ENCODE data around the gene KRT32.
"Not testable (repeated sequence)": the region's sequence is repeated elsewhere in the genome, so short reads cannot be mapped to it uniquely, and the experiment has no call there.

KRT32 gene

DNA sequence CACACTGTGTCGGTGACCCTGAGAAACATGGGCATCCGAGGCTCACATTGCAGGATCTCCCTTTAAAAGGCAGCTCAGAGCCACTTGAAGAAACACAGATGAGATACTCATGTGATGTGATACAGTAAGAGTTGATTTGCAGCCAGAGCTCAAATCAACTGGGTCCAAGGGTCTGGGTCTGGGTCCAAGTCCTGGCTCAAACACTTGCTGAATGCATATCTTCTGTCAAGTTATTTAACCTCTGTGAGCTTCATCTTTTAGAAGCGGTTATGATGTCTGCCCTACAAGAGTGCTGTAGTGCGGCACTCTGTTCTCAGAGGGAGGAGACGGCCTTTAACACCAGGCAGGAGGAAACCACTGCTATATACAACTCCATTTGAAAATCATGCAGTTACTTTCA lies 32.8 kb downstream of the KRT32 start:
- Mint-ChIP-seq H3K36me3 (ENCODE audit: low read depth) (no peaks in the 10 kb centered on the region), H3K4me1 (ENCODE audit: low read depth) (no peaks in the 10 kb centered on the region), H3K9me3 (no peaks in the 10 kb centered on the region), H3K27ac (no peak overlapping the region), H3K4me3 (no peak overlapping the region), H3K27me3 (ENCODE audit: low read depth) (peaks cover 15% of the 10 kb centered on the region)

- H3K27me3 Mint-ChIP-seq (ENCODE audit: low read depth), result peaks cover 15% of the 10 kb centered on the region
- no peaks in the 10 kb centered on the region for H3K36me3 Mint-ChIP-seq (ENCODE audit: low read depth)
- H3K4me1 Mint-ChIP-seq (ENCODE audit: low read depth), result no peaks in the 10 kb centered on the region
- H3K27ac Mint-ChIP-seq, result no peak overlapping the region
- no peaks in the 10 kb centered on the region for H3K9me3 Mint-ChIP-seq
- no peak overlapping the region for H3K4me3 Mint-ChIP-seq
These were observed 33.2 kb downstream of the KRT32 start for GRCh38 chr17:41434005-41434404.

DNA sequence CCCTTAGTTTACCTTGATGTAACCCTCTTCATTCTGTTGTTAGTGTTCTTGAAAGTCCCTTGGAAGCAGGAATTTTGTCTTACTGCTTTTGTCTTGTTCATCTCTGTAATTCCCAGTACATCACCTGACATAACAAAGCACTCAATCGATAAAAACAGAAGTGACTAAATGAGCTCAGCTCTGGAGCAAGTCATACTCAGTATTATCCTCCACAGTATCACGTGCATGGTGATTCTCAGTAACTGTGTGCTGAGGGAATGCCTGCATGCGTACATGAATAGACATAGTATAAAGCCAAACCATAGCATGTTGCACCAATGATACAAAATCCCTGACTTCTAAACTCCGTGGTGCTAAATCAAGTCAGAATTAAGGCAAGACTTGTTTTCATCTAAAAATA lies 33.6 kb downstream of the KRT32 start:
- no peak overlapping the region for H3K27ac Mint-ChIP-seq
- no peaks in the 10 kb centered on the region for H3K4me1 Mint-ChIP-seq (ENCODE audit: low read depth)
- H3K36me3 Mint-ChIP-seq (ENCODE audit: low read depth), result no peaks in the 10 kb centered on the region
- no peak overlapping the region for H3K4me3 Mint-ChIP-seq
- peaks cover 18% of the 10 kb centered on the region for H3K27me3 Mint-ChIP-seq (ENCODE audit: low read depth)
- H3K9me3 Mint-ChIP-seq, result no peaks in the 10 kb centered on the region

DNA sequence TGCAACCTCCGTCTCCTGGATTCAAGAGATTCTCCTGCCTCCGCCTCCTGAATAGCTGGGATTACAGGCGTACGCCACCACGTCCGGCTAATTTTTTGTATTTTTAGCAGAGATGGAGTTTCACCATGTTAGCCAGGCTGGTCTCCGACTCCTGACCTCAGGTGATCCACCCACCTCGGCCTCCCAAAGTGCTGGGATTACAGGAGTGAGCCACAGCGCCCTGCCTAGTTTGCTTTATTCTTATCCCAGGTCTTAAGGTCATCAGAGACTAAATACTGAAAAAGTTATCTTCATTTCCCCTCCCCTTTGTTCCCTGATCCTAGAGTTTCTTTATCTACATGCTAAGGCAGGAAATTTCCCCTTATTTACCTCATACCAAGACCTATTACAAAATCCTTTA lies 36.8 kb downstream of the KRT32 start:
- H3K4me1 Mint-ChIP-seq (ENCODE audit: low read depth); H3K27ac Mint-ChIP-seq: not testable (repeated sequence)
- H3K27me3 Mint-ChIP-seq (ENCODE audit: low read depth), result peaks cover 24% of the 10 kb centered on the region

GRCh38 chr17:41429667-41430066 lies 37.5 kb downstream of the KRT32 start:
- no peak overlapping the region for H3K27ac Mint-ChIP-seq
- H3K4me1 Mint-ChIP-seq (ENCODE audit: low read depth), result no peaks in the 10 kb centered on the region
- no peaks in the 10 kb centered on the region for H3K36me3 Mint-ChIP-seq (ENCODE audit: low read depth)
- peaks cover 24% of the 10 kb centered on the region for H3K27me3 Mint-ChIP-seq (ENCODE audit: low read depth)
- no peak overlapping the region for H3K4me3 Mint-ChIP-seq
- H3K9me3 Mint-ChIP-seq, result no peaks in the 10 kb centered on the region

More for the DNA sequence above, 36.8 kb downstream of the KRT32 start:
- H3K9me3 Mint-ChIP-seq; H3K4me3 Mint-ChIP-seq; H3K36me3 Mint-ChIP-seq (ENCODE audit: low read depth): not testable (repeated sequence)

GRCh38 chr17:41428591-41429291 lies 38.4 kb downstream of the KRT32 start:
- H3K27ac Mint-ChIP-seq, result no peak overlapping the region
- H3K4me3 Mint-ChIP-seq, result no peak overlapping the region
- H3K4me1 Mint-ChIP-seq (ENCODE audit: low read depth), result no peaks in the 10 kb centered on the region
- no peaks in the 10 kb centered on the region for H3K36me3 Mint-ChIP-seq (ENCODE audit: low read depth)
- H3K27me3 Mint-ChIP-seq (ENCODE audit: low read depth), result peaks cover 24% of the 10 kb centered on the region
- no peaks in the 10 kb centered on the region for H3K9me3 Mint-ChIP-seq

DNA sequence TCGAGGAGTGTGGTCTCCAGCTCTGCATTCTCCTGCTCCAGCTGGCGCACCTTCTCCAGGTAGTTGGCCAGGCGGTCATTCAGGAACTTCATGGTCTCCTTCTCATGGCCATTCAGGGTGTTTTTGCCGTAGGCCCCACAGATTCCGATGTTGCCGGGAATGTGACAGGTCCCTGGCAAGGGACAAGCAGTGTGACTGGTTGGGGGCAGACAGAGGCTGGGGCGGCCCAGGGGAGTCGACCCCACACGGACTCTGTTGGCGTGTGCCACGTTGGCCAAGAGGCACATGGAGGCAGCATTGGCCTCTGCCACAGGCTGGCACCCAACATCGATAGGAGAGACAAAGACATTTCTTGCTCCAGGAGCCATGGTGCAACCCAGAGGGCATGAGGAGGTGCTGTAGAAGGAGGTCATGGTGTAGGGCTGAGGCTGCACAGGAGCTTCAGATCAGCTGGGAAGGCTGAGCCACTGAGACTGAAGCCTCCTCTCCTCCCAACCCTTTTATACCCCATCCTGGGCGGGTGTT lies 43.0 kb downstream of the KRT32 start, which contains the start of gene KRT37:
Gene KRT37 (minus strand): TSS at position 475 of the 525 bp plus-strand sequence. CDS start 62 bp downstream, at position 413.
- Mint-ChIP-seq H3K27me3 (ENCODE audit: low read depth) (peaks cover 9% of the 10 kb centered on the region), H3K4me3 (no peak within 1 kb of the TSS), H3K4me1 (ENCODE audit: low read depth) (no peaks in the 10 kb centered on the region), H3K9me3 (no peaks in the 10 kb centered on the region), H3K27ac (no peak within 1 kb of the TSS), H3K36me3 (ENCODE audit: low read depth) (no peaks in the 10 kb centered on the region)

DNA sequence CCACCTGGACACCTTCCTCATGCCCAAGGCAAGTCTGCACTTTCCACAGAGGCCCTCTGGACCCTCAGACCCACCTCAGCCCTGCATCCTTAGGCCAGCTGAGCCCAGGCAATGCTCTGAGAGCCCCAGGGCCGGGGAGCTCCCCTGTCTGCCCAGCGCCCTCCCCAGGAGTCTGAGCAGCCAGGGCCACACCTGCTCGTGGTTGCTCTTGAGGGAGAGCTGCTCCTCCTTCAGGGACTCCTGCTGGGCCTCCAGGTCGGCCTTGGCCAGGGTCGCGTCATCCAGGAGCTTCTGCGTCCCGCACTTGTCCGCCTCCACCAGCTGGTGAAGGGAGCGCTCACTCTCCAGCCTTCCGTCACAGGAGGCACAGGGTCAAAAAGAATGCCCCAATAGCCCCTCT lies 44.6 kb downstream of the KRT32 start:
- not testable (repeated sequence) for H3K36me3 Mint-ChIP-seq (ENCODE audit: low read depth); H3K27me3 Mint-ChIP-seq (ENCODE audit: low read depth); H3K4me3 Mint-ChIP-seq; H3K4me1 Mint-ChIP-seq (ENCODE audit: low read depth); H3K27ac Mint-ChIP-seq; H3K9me3 Mint-ChIP-seq

- H3K36me3 Mint-ChIP-seq (ENCODE audit: low read depth), result no peaks in the 10 kb centered on the region
- no peaks in the 10 kb centered on the region for H3K27me3 Mint-ChIP-seq (ENCODE audit: low read depth)
- H3K4me3 Mint-ChIP-seq, result no peak overlapping the region
- H3K4me1 Mint-ChIP-seq (ENCODE audit: low read depth), result no peaks in the 10 kb centered on the region
- H3K27ac Mint-ChIP-seq, result no peak overlapping the region
- no peaks in the 10 kb centered on the region for H3K9me3 Mint-ChIP-seq
These were observed 45.6 kb downstream of the KRT32 start for GRCh38 chr17:41421617-41422016.

DNA sequence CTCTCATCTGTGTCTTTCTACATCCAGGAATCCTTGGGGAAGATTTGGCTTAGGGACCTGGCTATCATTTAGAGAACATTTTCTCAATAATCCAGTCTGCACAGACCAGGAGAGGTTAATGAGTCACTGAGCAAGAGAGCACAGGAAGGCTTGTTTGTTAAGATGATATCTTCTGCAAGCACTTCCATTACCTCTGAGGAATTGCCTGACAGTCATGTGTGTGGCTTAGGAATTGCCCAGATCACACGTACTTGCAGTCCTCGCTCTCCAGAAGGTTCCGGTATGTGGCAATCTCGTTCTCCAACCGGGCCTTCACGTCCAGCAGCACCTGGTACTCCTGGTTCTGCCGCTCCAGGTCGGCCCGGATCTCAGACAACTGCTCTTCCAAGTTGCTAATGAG lies 46.1 kb downstream of the KRT32 start:
- no peaks in the 10 kb centered on the region for H3K27me3 Mint-ChIP-seq (ENCODE audit: low read depth)
- no peak overlapping the region for H3K4me3 Mint-ChIP-seq
- no peak overlapping the region for H3K27ac Mint-ChIP-seq
- no peaks in the 10 kb centered on the region for H3K9me3 Mint-ChIP-seq
- H3K36me3 Mint-ChIP-seq (ENCODE audit: low read depth), result no peaks in the 10 kb centered on the region
- H3K4me1 Mint-ChIP-seq (ENCODE audit: low read depth), result no peaks in the 10 kb centered on the region

GRCh38 chr17:41420134-41420533 lies 47.1 kb downstream of the KRT32 start:
- H3K36me3 Mint-ChIP-seq (ENCODE audit: low read depth), result no peaks in the 10 kb centered on the region
- H3K4me3 Mint-ChIP-seq, result no peak overlapping the region
- no peak overlapping the region for H3K27ac Mint-ChIP-seq
- no peaks in the 10 kb centered on the region for H3K27me3 Mint-ChIP-seq (ENCODE audit: low read depth)
- H3K4me1 Mint-ChIP-seq (ENCODE audit: low read depth), result no peaks in the 10 kb centered on the region
- H3K9me3 Mint-ChIP-seq, result no peaks in the 10 kb centered on the region

- no peaks in the 10 kb centered on the region for H3K4me1 Mint-ChIP-seq (ENCODE audit: low read depth)
- H3K36me3 Mint-ChIP-seq (ENCODE audit: low read depth), result no peaks in the 10 kb centered on the region
These were observed 47.5 kb downstream of the KRT32 start for GRCh38 chr17:41419716-41420115.

DNA sequence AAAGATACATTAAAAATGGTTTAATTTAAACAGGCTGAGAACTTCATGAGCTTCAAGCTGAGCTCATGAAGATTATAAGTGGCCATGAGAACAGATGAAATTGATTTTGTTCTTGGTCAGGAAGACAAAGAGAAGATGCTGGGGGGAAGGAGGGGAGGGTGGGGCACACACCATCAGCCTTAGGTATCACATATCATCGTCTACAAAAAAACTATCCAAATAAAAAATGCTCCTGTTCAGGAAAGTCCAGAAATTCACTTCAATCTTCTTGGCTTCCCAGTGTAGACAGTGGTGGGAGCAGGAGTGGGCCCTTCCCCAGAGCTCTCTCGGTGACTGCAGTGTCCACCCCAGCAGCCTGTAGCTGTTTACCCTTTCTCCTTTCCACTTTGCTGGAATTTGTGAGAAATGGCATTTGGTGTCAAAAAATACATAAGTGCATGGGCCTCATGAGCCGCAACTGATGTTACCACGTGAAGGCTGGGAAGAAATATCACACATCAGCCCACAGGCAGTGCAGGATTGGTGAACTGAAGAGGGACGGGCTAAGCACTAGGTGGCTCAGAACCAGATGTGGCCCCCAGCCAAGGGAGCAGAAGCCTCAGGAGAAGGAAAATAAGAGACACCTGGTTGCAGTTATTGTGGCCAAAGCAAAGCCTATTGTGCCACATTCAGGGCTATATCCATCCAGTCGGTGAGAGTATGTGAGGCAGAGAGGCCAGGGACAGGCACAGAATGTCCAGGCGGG lies 48.9 kb downstream of the KRT32 start:
- H3K27ac Mint-ChIP-seq, result no peak overlapping the region
- H3K4me1 Mint-ChIP-seq (ENCODE audit: low read depth), result no peaks in the 10 kb centered on the region
- H3K9me3 Mint-ChIP-seq, result no peaks in the 10 kb centered on the region
- H3K4me3 Mint-ChIP-seq, result no peak overlapping the region
- H3K36me3 Mint-ChIP-seq (ENCODE audit: low read depth), result no peaks in the 10 kb centered on the region
- H3K27me3 Mint-ChIP-seq (ENCODE audit: low read depth), result no peaks in the 10 kb centered on the region

More at GRCh38 chr17:41419716-41420115, 47.5 kb downstream of the KRT32 start:
- Mint-ChIP-seq H3K27ac (no peak overlapping the region), H3K27me3 (ENCODE audit: low read depth) (no peaks in the 10 kb centered on the region), H3K9me3 (no peaks in the 10 kb centered on the region), H3K4me3 (no peak overlapping the region)

DNA sequence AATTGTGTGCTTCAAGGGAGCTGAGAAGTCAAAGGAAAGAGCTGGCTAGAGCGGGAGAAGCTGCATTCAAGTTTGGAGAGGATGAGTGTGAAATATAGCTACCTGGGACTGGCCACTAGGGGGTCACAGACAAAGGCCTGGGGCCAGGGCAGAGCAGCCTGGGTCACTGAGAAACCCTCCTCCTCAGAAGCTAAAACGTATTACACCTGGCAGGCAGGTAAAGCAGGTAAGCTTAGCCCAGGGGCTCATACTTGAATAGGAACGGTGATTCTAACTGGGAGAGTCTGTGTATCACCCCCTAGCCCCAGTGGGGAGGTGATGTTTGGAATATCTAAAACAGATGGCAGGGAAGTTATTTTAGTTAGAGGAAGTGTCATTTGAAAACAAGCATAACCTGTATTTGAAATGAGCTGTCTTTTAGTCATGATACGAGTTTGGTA lies 49.6 kb downstream of the KRT32 start:
- Mint-ChIP-seq H3K4me1 (ENCODE audit: low read depth) (no peaks in the 10 kb centered on the region), H3K36me3 (ENCODE audit: low read depth) (no peaks in the 10 kb centered on the region), H3K27ac (no peak overlapping the region), H3K4me3 (no peak overlapping the region), H3K9me3 (no peaks in the 10 kb centered on the region), H3K27me3 (ENCODE audit: low read depth) (no peaks in the 10 kb centered on the region)

- Mint-ChIP-seq H3K36me3 (ENCODE audit: low read depth) (no peaks in the 10 kb centered on the region), H3K27me3 (ENCODE audit: low read depth) (no peaks in the 10 kb centered on the region), H3K4me3 (no peak overlapping the region), H3K9me3 (no peaks in the 10 kb centered on the region), H3K27ac (no peak overlapping the region), H3K4me1 (ENCODE audit: low read depth) (no peaks in the 10 kb centered on the region)
These were observed 50.1 kb downstream of the KRT32 start for GRCh38 chr17:41417127-41417526.

Measured in T-helper 1 cell treated with Interleukin-12 subunit alpha and Interleukin-12 subunit beta and Interleukin-4 antibody, amounts not matched to agents 30 μg/mL and 1 μg/mL, for 36 hours (primary cell).